NCI-H2227 (cell line): ENCODE results near the gene FAM131A.

ENCODE experiments used
- DNase-seq: peaks from one replicate; lab custom pipeline; 2025; ENCODE audit not compliant: unreplicated experiment; lab: John Stamatoyannopoulos, UW

FAM131A gene

GRCh38 chr3:184354754-184355153 is 17.4 kb downstream of the FAM131A start:
- no peak for DNase-seq

GRCh38 chr3:184355261-184356040 is 18.1 kb downstream of the FAM131A start:
- no peak for DNase-seq

GRCh38 chr3:184357248-184358123 is 20.1 kb downstream of the FAM131A start:
- DNase-seq, result no peak

GRCh38 chr3:184358124-184358767 is 20.8 kb downstream of the FAM131A start:
- DNase-seq, result no peak

GRCh38 chr3:184358921-184359350 is 21.5 kb downstream of the FAM131A start:
- no peak for DNase-seq

GRCh38 chr3:184359610-184360009 is 22.2 kb downstream of the FAM131A start:
- no peak for DNase-seq

- DNase-seq, result no peak
Measured at GRCh38 chr3:184360070-184360928, 22.9 kb downstream of the FAM131A start.

- no peak for DNase-seq
Measured at GRCh38 chr3:184360929-184361531, 23.6 kb downstream of the FAM131A start.

GRCh38 chr3:184361532-184361931 is 24.1 kb downstream of the FAM131A start, which contains the start of the genes CLCN2 and POLR2H:
TSS of gene CLCN2 (minus strand) at chr3:184361605. CDS start at chr3:184361479, 126 bp downstream.
TSS of gene POLR2H (plus strand) at chr3:184361710. CDS start at chr3:184363493, 1,783 bp downstream.
- DNase-seq, result peak; percentile 87

- peak; percentile 82 for DNase-seq
Measured at GRCh38 chr3:184361932-184362667, 24.7 kb downstream of the FAM131A start.

- peak; percentile 99 for DNase-seq
Measured at GRCh38 chr3:184362668-184363546, 25.5 kb downstream of the FAM131A start.

- DNase-seq, result no peak
Measured at GRCh38 chr3:184366619-184367289, 29.4 kb downstream of the FAM131A start.

GRCh38 chr3:184368116-184368515 is 30.7 kb downstream of the FAM131A start:
- no peak for DNase-seq

GRCh38 chr3:184368586-184369183 is 31.3 kb downstream of the FAM131A start:
- no peak for DNase-seq

GRCh38 chr3:184371570-184372018 is 34.2 kb downstream of the FAM131A start:
- peak; percentile 88 for DNase-seq

GRCh38 chr3:184372296-184372821 is 35.0 kb downstream of the FAM131A start:
- DNase-seq, result no peak

GRCh38 chr3:184372911-184373310 is 35.5 kb downstream of the FAM131A start:
- no peak for DNase-seq
